SJCRH30 (cell line): ENCODE results near the gene WDR59. TPM values are rescaled to one million over a fixed set of nuclear protein-coding genes. Genes with fewer than 3 reads are reported as not detected.
A peak's percentile ranks its signal among the peaks of the same experiment; 100 is the strongest.

Source experiments
- DNase-seq, 2 experiments: peaks; one replicate each; pipeline ENCODE4 v3.0.0-alpha.2; 2015 to 2020
- H3K27ac ChIP-seq: fragments of 250-450 bp; sonication (Bioruptor Pico); 2 replicates; pipeline ENCODE4 v1.5.1; 2020; ENCODE audit warnings: mild to moderate bottlenecking, moderate library complexity
- H3K27me3 ChIP-seq: fragments of 250-450 bp; sonication (Bioruptor Pico); 2 replicates; pipeline ENCODE4 v1.5.1; 2020; ENCODE audit warnings: mild to moderate bottlenecking, moderate library complexity
- H3K36me3 ChIP-seq: fragments of 250-450 bp; sonication (Bioruptor Pico); 2 replicates; pipeline ENCODE4 v1.5.1; 2020; ENCODE audit warnings: mild to moderate bottlenecking, moderate library complexity
- H3K4me1 ChIP-seq: fragments of 250-450 bp; sonication (Bioruptor Pico); 2 replicates; pipeline ENCODE4 v1.5.1; 2020; ENCODE audit warnings: mild to moderate bottlenecking, moderate library complexity
- H3K4me3 ChIP-seq: fragments of 250-450 bp; sonication (Bioruptor Pico); 2 replicates; pipeline ENCODE4 v1.5.1; 2020; ENCODE audit warnings: mild to moderate bottlenecking, moderate library complexity
- H3K9me3 ChIP-seq: fragments of 250-450 bp; sonication (Bioruptor Pico); replicated peaks from 2 replicates; pipeline ENCODE4 v1.5.1; 2020; ENCODE audit warnings: mild to moderate bottlenecking, moderate library complexity
- total RNA-seq: library from RNA; depleted of rRNA; stranded (reverse); fragments of >200 nt; shearing (Covaris generic); gene quantifications from 2 replicates; pipeline ENCODE4 v1.2.3, GENCODE V29; 2014

WDR59 gene
- total RNA-seq, 1 experiment from 2014 or later, result 17.9 TPM

DNA sequence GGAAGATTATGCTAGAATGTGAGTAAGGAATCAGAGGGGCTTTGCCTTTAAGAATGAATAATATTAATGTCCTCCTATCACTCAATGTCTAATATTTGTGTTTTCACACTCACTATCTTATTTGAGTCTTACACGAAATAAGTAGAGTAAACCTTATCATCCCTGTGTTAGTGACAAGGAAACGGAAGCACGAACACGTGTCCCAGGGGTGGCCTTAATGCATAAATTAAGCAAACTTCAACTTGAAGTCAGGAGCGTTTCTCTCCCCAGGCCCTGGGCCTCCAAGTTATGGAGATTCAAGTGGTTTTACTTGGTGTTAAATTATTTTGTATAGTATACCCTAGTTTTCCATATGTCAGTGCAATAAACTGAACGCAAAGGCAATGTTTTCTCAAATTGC, 96.0 kb downstream of the WDR59 start:
- H3K27ac ChIP-seq, result no peak overlapping the region
- H3K4me3 ChIP-seq, result no peak overlapping the region
- H3K9me3 ChIP-seq, result no peaks in the 10 kb centered on the region
- H3K27me3 ChIP-seq, result no peaks in the 10 kb centered on the region
- DNase-seq, result no peak
- H3K36me3 ChIP-seq, result peaks cover 5% of the 10 kb centered on the region
- no peaks in the 10 kb centered on the region for H3K4me1 ChIP-seq

DNA sequence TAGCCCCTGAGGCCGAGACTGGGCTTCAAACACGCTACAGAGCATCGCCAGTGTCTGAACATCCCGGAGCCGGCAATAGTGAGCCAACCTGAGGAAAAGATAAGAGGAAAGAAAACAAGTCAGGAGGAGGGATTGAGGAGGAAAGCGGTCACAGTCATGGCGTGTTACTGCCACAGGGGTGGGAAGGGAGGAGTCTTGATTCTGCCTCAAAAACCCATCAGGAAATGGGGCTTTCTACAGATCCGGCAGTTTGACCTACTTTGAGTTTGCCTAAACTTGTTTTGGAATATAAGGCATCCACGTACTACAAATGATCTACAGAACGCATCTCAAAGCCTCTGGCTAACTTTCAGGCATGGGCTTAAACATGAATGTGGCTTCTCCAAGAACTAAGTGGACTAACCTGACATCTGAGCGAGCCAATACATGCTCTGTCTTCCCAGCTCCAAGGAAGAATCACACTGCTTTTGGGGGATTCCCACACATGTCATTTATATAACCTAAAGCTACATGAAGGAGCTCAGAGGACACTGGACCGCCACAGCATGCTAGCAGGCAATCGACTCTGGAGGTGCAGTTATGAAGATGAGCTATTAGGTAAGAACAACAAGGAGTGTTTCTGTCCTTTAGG, 96.6 kb downstream of the WDR59 start:
- H3K4me1 ChIP-seq, result no peaks in the 10 kb centered on the region
- peaks cover 5% of the 10 kb centered on the region for H3K36me3 ChIP-seq
- no peaks in the 10 kb centered on the region for H3K9me3 ChIP-seq
- H3K27me3 ChIP-seq, result no peaks in the 10 kb centered on the region
- H3K4me3 ChIP-seq, result no peak overlapping the region
- no peak for DNase-seq
- H3K27ac ChIP-seq, result no peak overlapping the region

DNA sequence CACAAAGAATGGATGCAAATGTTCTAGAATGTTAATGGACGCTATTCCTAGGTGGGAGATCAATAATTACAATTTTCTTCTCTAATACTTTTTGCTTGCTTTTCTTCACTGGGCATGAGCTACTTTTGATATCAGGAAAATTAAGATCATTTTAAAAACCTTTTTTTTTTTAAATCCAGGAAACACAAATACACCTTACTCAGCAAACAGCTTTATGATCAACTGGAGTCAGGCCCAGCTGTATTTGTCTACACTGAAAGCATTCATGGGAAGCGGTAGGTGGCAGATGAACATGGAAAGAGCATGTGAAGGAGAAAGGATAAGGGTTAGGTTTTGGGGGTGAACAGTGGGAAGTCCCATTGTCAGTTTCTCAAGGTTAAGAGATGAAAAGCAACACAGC, 97.8 kb downstream of the WDR59 start:
- Histone ChIP-seq H3K4me3 (no peak overlapping the region), H3K36me3 (peaks cover 5% of the 10 kb centered on the region), H3K27ac (no peak overlapping the region), H3K9me3 (no peaks in the 10 kb centered on the region), H3K4me1 (no peaks in the 10 kb centered on the region), H3K27me3 (no peaks in the 10 kb centered on the region)
- no peak for DNase-seq

DNA sequence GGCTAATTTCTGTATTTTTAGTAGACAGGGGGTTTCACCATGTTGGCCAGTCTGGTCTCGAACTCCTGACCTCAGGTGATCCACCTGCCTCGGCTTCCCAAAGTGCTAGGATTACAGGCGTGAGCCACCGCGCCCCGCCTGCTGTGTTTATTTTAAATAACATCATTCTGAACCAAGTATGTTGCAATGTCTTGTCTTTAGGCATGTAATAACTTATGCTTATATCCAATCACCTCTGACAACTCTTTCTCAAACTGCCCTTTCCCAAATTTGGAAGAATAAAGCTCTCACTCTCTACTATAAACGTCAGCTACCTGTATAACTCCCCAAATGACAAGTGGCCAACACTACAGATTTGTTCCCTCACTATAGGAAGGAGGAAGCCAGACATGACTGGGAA, 107.2 kb downstream of the WDR59 start:
- Histone ChIP-seq H3K36me3 (no peaks in the 10 kb centered on the region), H3K27ac (no peak overlapping the region), H3K4me1 (no peaks in the 10 kb centered on the region), H3K9me3 (no peaks in the 10 kb centered on the region), H3K4me3 (no peak overlapping the region), H3K27me3 (no peaks in the 10 kb centered on the region)
- no peak for DNase-seq

DNA sequence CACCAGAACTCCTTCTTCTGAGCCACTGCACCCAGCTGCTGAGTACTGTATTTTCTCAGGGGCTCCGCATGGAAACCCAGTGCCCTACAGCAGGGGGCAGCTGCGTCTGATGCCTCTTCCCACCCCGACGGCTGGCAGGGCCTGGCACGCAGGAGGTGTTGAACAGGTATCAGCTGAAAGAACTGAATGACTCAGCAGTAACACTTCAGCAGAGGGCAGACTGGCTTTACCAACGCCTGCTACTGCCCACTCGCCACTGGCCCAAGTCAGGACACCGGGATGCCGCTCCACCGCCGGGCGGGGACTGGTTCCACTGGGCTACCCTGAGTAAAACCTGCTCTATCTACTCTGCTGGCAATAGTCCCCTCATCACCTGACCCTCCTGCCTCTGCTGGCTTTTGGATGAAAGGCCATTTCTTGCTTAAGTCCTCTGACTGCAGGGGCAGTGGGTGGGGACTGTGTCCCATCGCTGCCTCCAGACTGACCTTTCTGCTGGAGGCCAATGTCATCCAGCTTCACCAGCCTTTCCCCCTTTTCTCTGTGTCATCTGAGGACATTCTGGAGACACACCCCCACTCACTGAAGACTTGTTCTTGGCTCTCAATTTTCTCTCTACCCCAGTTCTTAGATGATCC, 109.9 kb downstream of the WDR59 start:
- no peak overlapping the region for H3K27ac ChIP-seq
- no peaks in the 10 kb centered on the region for H3K9me3 ChIP-seq
- H3K36me3 ChIP-seq, result no peaks in the 10 kb centered on the region
- no peaks in the 10 kb centered on the region for H3K27me3 ChIP-seq
- H3K4me1 ChIP-seq, result no peaks in the 10 kb centered on the region
- no peak for DNase-seq
- H3K4me3 ChIP-seq, result no peak overlapping the region

DNA sequence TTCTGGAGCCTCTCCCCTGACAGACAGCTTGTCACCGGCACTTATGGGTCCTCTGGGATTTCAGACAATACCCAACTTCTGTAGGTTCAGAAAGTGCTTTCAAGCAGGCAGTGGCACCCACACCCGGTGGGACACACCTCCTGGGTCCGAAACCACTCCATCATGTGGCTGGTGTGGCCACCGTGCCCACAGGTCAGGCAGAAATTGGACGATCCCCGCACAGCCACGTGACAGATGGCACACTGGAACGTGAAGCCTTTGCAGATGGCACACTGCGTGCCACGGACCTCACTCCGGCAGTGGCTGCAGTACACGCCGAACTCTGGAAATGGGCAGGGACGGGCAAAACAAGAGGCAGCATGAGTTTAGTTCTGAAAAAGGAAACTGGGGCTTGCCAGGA, 110.8 kb downstream of the WDR59 start:
- H3K4me3 ChIP-seq, result no peak overlapping the region
- no peak overlapping the region for H3K27ac ChIP-seq
- H3K36me3 ChIP-seq, result no peaks in the 10 kb centered on the region

DNA sequence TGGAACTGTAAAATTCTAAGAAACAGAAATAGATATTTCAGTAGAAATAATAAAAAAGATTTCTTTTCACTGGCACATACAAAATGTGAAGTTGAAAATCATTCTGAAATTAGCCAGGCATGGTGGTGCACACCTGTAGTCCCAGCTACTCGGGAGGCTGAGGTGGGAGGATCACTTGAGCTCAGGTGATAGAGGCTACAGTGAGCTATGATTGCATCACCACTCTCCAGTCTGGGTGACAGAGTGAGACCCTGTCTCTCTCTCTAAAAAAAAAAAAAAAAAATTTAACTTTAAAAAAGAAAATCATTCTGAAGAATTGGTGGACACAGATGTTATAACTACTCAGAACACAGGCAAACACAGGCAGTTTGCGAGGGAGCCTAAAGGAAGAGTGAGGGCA, 112.6 kb downstream of the WDR59 start:
- Histone ChIP-seq H3K4me3 (no peak overlapping the region), H3K27ac (no peak overlapping the region), H3K27me3 (no peaks in the 10 kb centered on the region), H3K9me3 (no peaks in the 10 kb centered on the region), H3K36me3 (no peaks in the 10 kb centered on the region), H3K4me1 (no peaks in the 10 kb centered on the region)
- DNase-seq, result no peak

More for the DNA sequence above, 110.8 kb downstream of the WDR59 start:
- Histone ChIP-seq H3K4me1 (no peaks in the 10 kb centered on the region), H3K27me3 (no peaks in the 10 kb centered on the region), H3K9me3 (no peaks in the 10 kb centered on the region)
- no peak for DNase-seq

DNA sequence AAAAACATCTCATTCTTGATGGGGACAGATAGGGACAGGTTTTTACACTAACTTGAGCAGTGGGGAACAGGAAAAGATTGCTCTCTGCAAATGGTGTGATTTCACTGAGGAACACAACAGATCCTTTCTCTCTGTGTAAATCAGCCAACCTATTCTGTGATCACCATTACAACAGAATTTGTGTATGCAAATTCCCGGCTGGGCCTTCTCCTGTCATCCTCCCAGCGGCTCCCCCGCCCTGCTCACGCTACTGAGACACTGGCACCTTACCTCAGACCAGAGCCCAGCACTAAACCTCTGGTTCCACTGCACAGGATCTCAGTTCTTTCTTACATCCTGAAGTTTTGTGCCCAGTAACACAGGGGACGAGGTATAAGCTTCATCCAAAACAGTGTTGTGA, 113.3 kb downstream of the WDR59 start:
- Histone ChIP-seq H3K27ac (no peak overlapping the region), H3K4me3 (no peak overlapping the region), H3K9me3 (no peaks in the 10 kb centered on the region), H3K36me3 (no peaks in the 10 kb centered on the region), H3K27me3 (no peaks in the 10 kb centered on the region), H3K4me1 (no peaks in the 10 kb centered on the region)
- DNase-seq, result no peak

DNA sequence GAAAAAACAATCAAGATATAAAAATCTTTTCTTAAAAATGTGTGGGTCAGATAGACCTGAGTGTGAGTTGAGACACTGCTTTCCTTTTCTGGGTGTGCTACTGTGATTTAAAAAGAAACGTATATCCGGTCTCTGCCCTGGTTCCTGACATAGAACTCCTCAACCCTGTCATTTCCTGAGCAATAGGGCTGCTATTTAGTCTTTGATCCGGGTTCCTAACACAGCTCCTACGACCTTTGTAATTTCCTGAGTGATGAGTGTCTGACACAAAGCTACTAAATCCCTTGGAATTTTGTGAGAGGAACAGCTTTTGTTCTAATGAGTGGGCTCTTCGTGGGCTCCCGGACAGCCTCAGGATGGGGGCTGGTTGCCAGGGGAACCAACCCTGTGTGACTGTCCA, 116.4 kb downstream of the WDR59 start:
- no peak for DNase-seq
- Histone ChIP-seq H3K36me3 (no peaks in the 10 kb centered on the region), H3K27ac (no peak overlapping the region), H3K9me3 (no peaks in the 10 kb centered on the region), H3K4me3 (no peak overlapping the region), H3K4me1 (no peaks in the 10 kb centered on the region), H3K27me3 (no peaks in the 10 kb centered on the region)

DNA sequence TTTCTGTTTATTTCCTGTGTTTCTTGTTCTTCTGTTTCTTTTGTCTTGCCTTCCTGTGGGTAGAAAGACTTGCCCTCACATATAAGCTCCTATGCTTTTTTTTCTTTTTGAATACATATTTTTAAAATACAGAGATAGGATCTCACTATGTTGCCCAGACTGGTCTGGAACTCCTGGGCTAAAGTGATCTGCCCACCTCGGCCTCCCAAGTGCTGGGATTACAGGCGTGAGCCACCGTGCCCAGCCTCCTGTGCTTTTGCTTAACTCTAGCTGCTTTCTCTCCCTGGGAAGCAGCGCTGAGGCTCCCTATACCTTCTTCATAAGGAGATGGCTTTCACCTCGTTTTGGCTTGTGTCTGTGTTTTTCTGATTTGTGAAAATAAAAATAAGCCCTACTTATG, 116.9 kb downstream of the WDR59 start:
- Histone ChIP-seq H3K9me3 (no peaks in the 10 kb centered on the region), H3K4me1 (no peaks in the 10 kb centered on the region), H3K4me3 (no peak overlapping the region), H3K36me3 (no peaks in the 10 kb centered on the region), H3K27ac (no peak overlapping the region), H3K27me3 (no peaks in the 10 kb centered on the region)
- DNase-seq, result no peak

DNA sequence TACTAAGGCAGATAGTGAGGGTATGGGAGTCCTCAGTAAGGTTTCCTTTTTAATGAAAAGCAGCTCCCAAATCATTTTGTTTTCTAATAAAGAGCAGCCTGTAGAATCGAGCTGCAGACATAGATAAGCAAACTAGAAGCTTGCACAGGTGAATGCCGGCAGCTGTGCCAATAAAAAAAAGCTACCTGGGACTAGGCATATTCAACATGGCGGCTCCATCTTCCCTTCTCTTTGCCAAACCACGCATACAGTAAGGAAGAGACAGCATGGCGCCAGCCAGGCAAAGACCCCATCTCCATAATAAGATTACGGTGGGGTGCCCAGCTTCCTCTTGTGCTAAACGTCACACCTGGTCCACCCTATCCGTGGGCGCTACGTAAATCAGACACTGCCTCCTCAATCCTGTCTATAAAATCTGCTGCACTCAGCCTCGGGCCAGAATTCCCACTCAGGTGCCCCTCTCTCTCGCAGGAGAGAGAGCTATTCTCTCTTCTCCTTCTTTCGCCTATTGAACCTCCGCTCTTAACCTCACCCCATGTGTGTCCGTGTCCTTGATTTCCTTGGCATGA, 117.6 kb downstream of the WDR59 start:
- Histone ChIP-seq H3K27ac (no peak overlapping the region), H3K27me3 (no peaks in the 10 kb centered on the region)

DNA sequence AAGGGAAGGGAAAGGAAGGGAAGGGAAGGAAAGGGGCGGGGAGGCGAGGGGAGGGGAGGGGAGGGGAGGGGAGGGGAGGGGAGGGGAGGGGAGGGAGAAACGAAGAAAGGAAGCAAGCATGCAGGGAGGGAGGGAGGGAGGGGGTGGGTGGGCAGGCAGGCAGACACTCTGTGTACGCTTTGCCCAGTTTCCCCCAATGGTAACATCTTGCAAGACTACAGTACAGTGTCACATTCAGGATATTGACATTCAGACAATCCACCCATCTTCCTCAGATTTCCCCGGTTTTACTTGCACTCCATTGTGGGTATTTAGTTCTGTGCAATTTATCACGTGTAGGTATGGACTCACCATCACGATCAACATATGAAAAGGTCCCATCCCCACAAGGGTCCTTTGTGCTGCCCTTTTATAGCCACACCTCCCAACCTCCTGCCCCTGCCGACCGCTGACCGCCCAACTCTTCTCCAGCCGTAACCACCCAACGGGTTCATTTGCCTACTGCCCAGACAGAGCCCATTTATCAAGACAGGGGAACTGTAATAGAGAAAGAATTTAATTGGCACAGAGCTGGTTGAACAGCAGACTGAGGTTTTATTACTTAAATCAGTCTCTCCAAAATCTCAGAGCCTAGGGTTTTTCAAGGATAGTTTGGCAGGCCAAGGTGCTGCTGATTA, 118.9 kb downstream of the WDR59 start:
- no peaks in the 10 kb centered on the region for H3K27me3 ChIP-seq
- no peaks in the 10 kb centered on the region for H3K36me3 ChIP-seq
- H3K4me1 ChIP-seq, result no peaks in the 10 kb centered on the region
- no peak for DNase-seq
- H3K9me3 ChIP-seq, result no peaks in the 10 kb centered on the region
- H3K4me3 ChIP-seq, result no peak overlapping the region
- H3K27ac ChIP-seq, result no peak overlapping the region

More for the DNA sequence above, 117.6 kb downstream of the WDR59 start:
- Histone ChIP-seq H3K4me3 (no peak overlapping the region), H3K9me3 (no peaks in the 10 kb centered on the region), H3K4me1 (no peaks in the 10 kb centered on the region), H3K36me3 (no peaks in the 10 kb centered on the region)
- no peak for DNase-seq

DNA sequence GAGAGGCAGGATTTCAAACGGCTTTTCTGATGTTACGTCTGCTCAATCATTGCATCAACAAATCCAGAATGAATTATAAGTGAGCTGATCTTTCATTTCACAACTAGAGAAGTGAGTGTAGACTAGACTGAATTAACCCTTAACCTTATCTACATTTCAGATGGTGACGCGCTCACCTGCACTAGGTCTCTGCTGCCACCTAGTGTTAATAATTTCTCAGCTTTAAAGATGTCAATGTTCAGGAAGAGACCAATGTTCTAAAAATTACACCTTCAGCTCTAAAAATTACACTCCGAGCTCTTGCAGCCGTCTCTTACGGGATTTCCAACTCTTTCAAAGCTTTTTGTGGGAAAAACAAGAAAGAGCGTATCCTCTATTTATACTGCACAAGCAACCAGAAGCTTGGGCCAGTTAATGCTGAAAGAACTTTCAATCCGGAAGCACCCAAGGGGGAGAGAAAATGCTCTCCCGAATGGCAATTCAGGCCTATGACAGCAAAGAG, 122.1 kb downstream of the WDR59 start:
- Histone ChIP-seq H3K4me1 (no peaks in the 10 kb centered on the region), H3K27me3 (no peaks in the 10 kb centered on the region), H3K27ac (no peak overlapping the region), H3K4me3 (no peak overlapping the region), H3K9me3 (no peaks in the 10 kb centered on the region), H3K36me3 (no peaks in the 10 kb centered on the region)
- peak; percentile 4 to 54 for DNase-seq

DNA sequence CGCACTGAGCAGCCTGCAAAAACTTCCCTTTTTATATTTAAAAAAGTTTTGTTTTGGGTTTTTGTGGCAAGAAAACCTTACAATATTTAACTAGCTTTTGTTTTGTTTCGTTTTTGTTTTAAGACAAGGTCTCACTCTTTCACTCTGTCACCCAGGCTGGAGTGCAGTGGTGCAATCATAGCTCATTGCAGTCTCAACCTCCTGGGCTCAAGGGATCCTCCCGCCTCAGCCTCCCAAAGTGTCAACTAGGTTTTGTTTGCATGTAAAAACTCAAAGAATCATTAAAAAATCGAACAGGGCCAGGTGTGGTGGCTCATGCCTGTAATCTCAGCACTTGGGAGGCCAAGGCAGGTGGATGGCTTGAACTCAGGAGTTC, 132.4 kb downstream of the WDR59 start:
- Histone ChIP-seq H3K27me3 (no peaks in the 10 kb centered on the region), H3K4me3 (no peak overlapping the region), H3K4me1 (no peaks in the 10 kb centered on the region), H3K36me3 (no peaks in the 10 kb centered on the region), H3K27ac (no peak overlapping the region), H3K9me3 (no peaks in the 10 kb centered on the region)
- DNase-seq, result no peak

DNA sequence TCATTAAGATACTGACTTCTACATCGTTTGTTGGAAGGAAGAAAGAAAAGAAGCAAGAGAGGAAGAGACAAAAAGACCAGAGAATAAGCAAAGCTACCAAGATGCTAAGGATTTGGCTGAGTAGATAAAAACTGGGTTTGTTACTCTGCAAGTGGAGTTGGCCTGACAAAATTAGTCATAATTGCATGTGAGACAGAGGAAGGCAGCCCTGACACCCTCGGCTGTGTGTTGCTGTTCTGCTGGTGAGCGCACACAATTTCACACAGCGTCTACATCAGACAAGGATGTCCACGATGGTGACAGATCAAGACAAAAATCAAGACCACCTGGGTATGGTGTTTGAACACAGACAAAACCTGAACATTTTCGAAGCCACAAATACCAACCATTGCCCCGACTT, 134.9 kb downstream of the WDR59 start:
- Histone ChIP-seq H3K4me1 (no peaks in the 10 kb centered on the region), H3K4me3 (no peak overlapping the region), H3K27ac (no peak overlapping the region), H3K36me3 (no peaks in the 10 kb centered on the region), H3K27me3 (no peaks in the 10 kb centered on the region), H3K9me3 (no peaks in the 10 kb centered on the region)
- no peak for DNase-seq
